HG03571 (cell line): ENCODE measurements around the gene GPR157.
"Not testable (repeated sequence)": the region's sequence is repeated elsewhere in the genome, so short reads cannot be mapped to it uniquely, and the experiment has no call there.

Experiments used
- ATAC-seq: cut with Tn5 transposase; IDR thresholded peaks from one replicate; pipeline ENCODE4 v1.9.1; 2021; ENCODE audit not compliant: unreplicated experiment

GPR157 gene

GRCh38 chr1:9146156-9146555, 17.3 kb upstream of the GPR157 start:
- ATAC-seq, result no peak

DNA sequence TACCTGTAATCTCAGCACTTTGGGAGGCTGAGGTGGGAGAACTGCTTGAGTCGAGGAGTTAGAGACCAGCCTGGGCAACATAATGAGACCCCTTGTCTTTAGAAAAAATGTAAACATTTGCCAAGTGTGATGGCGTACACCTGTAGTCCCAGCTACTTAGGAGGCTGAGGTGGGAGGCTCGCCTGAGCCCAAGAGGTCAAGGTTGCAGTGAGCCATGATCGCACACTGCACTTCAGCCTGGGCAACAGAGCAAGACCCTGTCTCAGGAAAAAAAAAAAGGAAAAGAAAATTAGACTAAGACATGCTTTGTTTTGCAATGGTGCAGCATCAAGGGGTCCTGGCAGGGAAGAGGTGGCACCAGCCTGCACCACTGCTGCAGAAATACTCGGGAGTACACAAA, 16.8 kb upstream of the GPR157 start:
- ATAC-seq, result no peak

- ATAC-seq, result no peak
These were observed 16.2 kb upstream of the GPR157 start for GRCh38 chr1:9145021-9145668.

GRCh38 chr1:9144494-9144893, 15.6 kb upstream of the GPR157 start:
- not testable (repeated sequence) for ATAC-seq

- no peak for ATAC-seq
These were observed 14.3 kb upstream of the GPR157 start for GRCh38 chr1:9143250-9143649.

GRCh38 chr1:9139930-9140329, 11.0 kb upstream of the GPR157 start:
- ATAC-seq, result no peak

DNA sequence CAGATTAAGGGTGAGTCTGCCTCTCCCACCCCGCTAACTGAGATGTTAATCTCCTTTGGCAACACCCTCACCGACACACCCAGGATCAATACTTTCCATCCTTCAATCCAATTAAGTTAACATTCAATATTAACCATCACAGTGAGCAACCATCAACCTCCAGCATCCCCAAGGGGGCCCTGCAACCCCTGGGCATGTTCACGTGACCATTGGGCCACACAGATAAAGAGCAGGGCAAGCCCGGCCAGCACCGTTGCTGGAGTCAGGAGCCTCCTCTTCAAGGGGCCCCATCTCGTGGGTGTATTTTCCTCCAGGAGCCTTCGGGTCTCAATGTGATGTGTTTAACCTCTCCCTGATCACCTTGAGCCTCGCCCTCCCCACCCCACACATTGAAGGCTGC, 8.0 kb upstream of the GPR157 start:
- no peak for ATAC-seq

DNA sequence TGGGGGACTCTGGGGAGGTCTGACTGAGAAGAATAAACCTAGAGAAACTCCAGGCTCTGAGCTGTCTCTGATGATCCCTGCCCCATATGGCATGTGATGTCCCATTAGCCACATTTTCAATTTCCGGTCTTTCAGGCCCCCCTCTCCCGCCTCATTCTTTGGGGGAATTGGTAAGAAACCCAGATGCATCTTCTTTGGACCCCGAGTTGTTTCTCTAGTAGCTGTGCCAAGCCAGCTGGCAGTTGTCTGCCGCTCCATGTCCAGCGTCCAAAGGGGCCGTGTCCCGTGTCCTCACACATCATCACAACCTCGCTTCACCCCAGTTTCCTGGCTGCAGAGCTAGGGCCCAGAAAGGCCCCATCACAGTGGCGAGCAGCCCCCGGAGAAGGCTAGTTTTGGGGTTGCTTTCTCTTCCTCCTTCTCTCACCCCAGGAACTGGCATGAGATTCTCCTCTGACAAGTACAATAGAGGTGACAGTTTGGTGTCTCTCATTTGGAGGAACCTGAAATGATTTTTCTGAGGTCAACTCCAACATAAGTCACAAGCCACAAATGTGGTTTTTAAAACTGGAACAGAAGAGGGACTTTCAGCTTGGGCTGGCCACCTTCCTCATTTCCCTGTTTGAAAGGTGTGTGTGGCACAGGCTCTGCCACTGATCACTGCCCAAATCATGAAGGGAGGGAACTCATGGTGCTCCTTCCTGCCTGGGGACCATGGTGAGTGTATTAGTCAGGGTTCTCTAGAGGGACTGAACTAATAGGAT, 6.4 kb upstream of the GPR157 start:
- ATAC-seq, result no peak

GRCh38 chr1:9133870-9134585, 5.1 kb upstream of the GPR157 start:
- ATAC-seq, result no peak

DNA sequence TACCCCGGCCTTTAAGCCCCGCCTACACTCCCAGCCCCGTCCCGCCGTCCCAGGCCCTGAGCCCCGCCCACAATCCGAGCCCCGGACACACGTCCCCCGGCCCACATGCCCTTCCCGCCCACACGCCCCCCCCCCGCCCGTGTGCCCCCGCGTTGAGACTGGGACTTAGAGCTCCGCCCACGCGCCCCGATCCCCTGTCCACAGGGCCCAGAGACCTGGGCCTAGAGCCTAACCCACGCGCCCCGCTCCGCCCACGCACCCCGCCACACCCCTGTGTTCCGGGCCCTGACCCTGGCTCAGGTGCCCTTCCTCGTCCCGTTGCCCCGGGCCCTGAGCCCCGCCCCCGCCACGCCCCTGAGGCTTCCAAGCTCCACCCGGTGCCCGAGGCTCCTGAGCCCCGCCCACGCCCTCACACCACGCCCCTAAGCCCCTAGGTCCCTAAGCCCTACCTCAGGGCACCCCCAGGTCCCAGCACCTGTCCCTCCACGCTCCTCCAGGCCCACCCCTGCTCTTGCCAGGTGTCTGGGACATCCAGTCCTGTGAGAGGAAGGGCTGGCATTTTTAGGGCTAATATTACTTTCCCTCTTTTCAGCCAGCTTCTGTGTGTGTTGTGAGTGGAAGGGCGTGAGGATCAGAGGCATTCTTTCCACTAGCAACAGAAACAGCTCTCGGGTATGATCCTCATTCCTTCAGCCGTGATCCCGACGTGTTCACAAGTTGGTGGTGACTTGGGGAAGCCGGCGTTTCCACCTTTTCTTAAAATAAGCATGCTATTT, 552 bp upstream of the GPR157 start:
- peak; percentile 58 for ATAC-seq

- ATAC-seq, result peak; percentile 12
These were observed 759 bp downstream of the GPR157 start for GRCh38 chr1:9128166-9128519.

- no peak for ATAC-seq
These were observed 1.3 kb downstream of the GPR157 start for GRCh38 chr1:9127395-9128165.

DNA sequence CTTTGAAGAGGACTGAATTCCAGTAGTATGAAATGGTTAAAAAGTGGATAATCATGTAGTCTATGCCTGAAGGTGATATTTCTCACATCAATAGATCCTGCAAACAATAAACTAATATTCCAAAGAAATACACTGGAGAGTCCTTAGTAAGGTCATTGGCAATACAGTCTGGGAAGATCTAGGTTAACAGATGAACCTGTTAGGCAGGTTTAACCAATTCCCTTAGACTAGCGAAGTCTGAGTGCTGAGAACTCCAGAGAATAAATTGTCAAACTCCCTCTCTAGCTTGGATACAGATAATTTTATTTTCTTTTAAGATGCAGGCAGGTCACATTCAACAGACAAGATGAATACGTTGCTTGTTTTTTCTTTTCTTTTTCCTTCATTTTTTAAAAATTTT, 2.4 kb downstream of the GPR157 start:
- ATAC-seq, result no peak

DNA sequence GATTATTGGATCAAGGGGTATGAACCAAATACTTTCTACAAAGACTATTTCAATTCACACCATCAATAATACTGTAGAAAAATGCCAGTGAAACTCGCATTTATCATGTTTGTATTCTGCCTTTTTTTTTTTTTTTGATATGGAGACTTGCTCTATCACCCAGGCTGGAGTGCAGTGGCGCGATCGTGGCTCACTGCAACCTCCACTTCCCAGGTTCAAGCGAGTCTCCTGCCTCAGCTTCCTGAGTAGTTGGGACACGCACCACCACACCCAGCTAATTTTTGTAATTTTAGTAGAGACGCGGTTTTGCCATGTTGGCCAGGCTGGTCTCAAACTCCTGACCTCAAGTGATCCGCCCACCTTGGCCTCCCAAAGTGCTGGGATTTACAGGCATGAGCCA, 3.1 kb downstream of the GPR157 start:
- ATAC-seq, result not testable (repeated sequence)

DNA sequence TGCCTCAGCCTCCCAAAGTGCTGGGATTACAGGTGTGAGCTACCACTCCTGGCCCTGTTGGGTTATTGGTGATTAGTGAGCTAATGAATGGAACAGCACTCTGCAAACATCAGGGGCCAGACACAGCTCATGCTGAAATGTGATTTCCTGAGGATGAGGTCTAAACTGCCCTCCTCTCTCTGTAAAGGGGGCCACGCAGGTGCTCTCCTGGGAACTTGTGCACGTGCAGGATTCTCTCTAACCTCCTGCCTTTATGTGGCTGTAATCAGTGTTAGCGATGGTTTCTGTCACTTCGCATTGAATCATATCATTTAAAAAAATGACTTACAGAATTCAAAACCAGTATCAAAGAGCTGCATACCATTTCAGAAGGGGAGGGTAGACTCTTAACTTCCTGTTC, 3.6 kb downstream of the GPR157 start:
- ATAC-seq, result no peak

- not testable (repeated sequence) for ATAC-seq
These were observed 4.5 kb downstream of the GPR157 start for GRCh38 chr1:9124389-9124788.

DNA sequence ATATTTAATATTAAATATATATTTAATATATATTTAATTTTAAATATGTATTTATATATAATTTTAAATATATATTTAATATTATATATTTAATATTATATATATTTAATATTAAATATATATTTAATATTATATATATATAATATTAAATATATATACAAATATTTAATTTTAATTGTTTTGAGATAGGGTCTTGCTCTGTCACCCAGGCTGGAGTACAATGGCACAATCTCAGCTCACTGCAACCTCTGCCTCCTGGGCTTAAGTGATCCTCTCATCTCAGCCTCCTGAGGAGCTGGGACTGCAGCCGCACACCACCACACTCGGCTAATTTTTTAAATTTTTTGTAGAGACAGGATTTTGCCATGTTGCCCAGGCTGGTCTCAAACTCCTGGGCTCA, 5.2 kb downstream of the GPR157 start:
- not testable (repeated sequence) for ATAC-seq

GRCh38 chr1:9121496-9122409, 7.1 kb downstream of the GPR157 start:
- ATAC-seq, result no peak

DNA sequence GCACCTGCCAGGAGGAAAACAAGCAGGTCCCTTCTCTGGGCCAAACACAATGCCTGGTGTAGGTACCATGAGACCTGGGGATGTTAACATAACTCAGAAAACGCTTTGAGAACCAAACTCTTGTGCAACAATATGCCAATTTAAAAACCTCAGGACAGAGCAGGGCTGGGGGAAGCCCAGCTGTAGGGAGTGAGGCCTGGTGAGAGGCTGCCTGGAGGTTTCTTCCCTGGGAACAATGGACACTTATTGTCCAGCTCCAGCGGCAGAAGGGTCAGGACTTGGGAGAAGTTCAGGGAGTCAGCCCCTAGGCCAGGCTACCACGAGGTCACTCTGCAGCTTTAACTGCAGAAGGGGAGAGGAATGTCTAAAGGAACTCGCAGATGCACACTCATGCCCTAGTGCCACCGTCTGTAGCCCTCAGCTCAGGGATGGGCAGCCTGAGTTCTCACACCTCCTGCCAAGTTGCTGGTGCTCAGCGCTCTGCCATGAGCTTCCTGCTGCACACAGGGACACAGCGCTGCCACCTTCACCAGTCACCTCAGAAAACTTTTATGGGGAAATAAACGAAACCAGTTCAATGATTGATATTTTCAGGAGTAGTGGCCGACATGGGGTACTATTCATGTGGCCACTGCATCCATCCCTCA, 8.5 kb downstream of the GPR157 start:
- no peak for ATAC-seq
